A549 treated with Hydrocortisone at 1 μM for 4 hours (cell line): Measurements from ENCODE around the gene GCNA. TPM values are rescaled to one million over a fixed set of nuclear protein-coding genes. Genes with fewer than 3 reads are reported as not detected.

ENCODE experiments used
- total RNA-seq: library from RNA; stranded (reverse); fragments of 200-300 nt; extraction: Qiagen RNA extraction; gene quantifications from 5 replicates; pipeline ENCODE4 v1.2.3, GENCODE V29; 2022

Gene GCNA
- total RNA-seq, result 1.5 to 2.0 TPM (median 1.9 TPM) in 5 replicates

DNA sequence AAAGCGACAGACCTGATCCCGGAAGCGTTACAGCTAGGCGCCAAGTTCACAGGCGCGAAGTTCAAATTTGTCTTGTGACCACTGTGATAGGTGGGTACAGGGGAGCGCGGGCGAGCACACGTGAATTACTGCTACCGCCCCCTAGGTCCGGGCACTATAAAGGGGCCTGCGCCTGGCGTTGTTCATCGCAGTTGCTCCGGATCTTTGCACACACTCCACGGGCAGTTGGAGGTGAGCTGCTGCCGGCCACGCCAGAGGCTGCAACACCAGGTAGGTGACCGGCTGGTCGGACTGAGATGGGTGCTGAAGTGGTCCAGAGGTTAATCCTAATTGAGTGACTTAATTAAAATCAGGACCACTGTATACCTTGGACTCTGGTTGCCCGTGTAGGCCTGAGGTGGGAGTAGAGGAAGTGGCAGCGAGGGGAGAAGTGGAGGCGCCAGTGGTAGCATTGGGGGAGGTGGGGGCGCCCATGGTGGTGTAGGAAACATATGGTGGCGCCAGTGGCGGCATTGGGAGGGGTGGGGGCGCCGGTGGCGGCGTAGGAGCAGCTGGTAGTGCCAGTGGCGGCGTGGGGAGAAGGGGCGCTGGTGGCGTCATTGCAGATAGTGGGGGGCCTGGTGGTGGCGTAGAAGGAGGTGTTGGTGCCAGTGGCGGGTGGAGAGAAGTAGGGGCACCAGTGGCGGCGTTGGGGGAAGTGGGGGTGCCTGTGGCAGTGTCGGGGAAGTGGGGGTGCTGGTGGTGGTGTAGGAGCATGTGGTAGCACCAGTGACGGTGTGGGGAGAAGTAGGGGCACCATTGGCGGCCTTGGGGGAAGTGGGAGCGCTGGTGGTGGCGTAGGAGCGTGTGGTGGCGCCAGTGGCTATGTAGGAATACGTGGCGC lies at the start of gene GCNA:
TSS of gene GCNA (plus strand) at position 185 of the 883 bp plus-strand sequence. CDS start 2,385 bp downstream, outside the sequence.

GRCh38 chrX:71532753-71533425 lies 45.3 kb upstream of the GCNA start, which contains the start of gene OGT:
Gene OGT (plus strand): TSS chrX:71533104. CDS start chrX:71533300, 196 bp downstream.

DNA sequence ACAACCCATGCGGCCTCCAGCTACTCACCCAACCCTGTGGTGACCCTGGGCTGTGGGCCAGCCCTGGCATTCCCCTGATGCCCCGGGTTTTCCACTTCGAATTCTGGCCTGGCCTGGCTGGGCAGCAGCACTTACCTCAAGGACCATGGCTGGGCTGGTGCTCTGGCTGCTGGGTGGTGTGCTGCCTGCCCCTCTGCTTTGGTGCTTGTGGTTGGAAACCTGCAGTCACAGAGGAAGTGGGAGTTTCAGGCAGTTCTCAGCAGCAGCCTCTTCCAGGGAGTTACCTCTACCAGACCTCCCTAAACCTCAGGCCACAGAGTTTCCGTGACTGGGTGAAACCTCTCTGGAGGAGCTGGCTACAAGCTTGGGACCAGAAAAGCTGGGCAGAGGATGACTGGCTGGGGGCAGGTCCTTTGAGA lies 40.1 kb downstream of the GCNA start, which contains the start of gene CXCR3:
TSS of gene CXCR3 (minus strand) at position 209 of the 419 bp plus-strand sequence. CDS start at position 147, 62 bp downstream.

Other genes starting within 250 kb of the GCNA start
- gene TAF1, start 212.1 kb upstream of the GCNA start, total RNA-seq, result 12.9 to 24.9 TPM (median 15.1 TPM) in 5 replicates
- gene OGT, start 45.3 kb upstream of the GCNA start, total RNA-seq, result 26.4 to 41.9 TPM (median 39.8 TPM) in 5 replicates
- gene CXCR3, start 40.1 kb downstream of the GCNA start, total RNA-seq, result 0.08 to 0.09 TPM (median 0.09 TPM) in 4 of 5 replicates, not detected in the other
- gene CXorf49, start 139.8 kb downstream of the GCNA start, total RNA-seq, result not detected in 5 replicates
- not detected in 5 replicates for gene CXorf49B, start 184.9 kb downstream of the GCNA start, total RNA-seq